Spinal cord (tissue), 10 donors: ENCODE data around the gene SERPINE1. TPM values are rescaled to one million over a fixed set of nuclear protein-coding genes. Genes with fewer than 3 reads are reported as not detected.
A peak's percentile ranks its signal among the peaks of the same experiment; 100 is the strongest.
"Not testable (repeated sequence)": the region's sequence is repeated elsewhere in the genome, so short reads cannot be mapped to it uniquely, and the experiment has no call there.

Experiments used
- DNase-seq, 6 donors: peaks; one replicate each; pipeline versions ENCODE4 v3.0.0 to v3.0.0-alpha.2; 2013 to 2015; ENCODE audit warnings: low spot score in 6 of 6, low read depth in 4 of 6
- H3K27ac ChIP-seq: one replicate; pipeline ENCODE4 v1.5.1; 2013; ENCODE audit warnings: low read depth, low read length, control low read depth
- H3K27me3 ChIP-seq: one replicate; pipeline ENCODE4 v1.6.1; 2013; ENCODE audit warnings: low read length; ENCODE audit not compliant: control insufficient read depth, insufficient read depth
- H3K36me3 ChIP-seq: one replicate; pipeline ENCODE4 v1.6.1; 2013; ENCODE audit warnings: low read length; ENCODE audit not compliant: control insufficient read depth, insufficient read depth
- H3K4me1 ChIP-seq: one replicate; pipeline ENCODE4 v1.6.1; 2013; ENCODE audit warnings: low read length; ENCODE audit not compliant: control insufficient read depth, insufficient read depth
- H3K4me3 ChIP-seq: one replicate; pipeline ENCODE4 v1.5.1; 2013; ENCODE audit warnings: low read depth, low read length, control low read depth
- H3K9me3 ChIP-seq: one replicate; pipeline ENCODE4 v1.6.1; 2013; ENCODE audit warnings: low read length; ENCODE audit not compliant: control insufficient read depth, insufficient read depth
- WGBS: methylation state at CpG from one replicate; pipeline ENCODE4 v1.1.5; 2013; ENCODE audit warnings: missing lambda C conversion rate; ENCODE audit not compliant: insufficient coverage; 5-methylcytosine and 5-hydroxymethylcytosine counted together
- polyA plus RNA-seq, 2 donors: library from polyadenylated mRNA; unstranded; fragments of 120-200 nt; gene quantifications; one replicate each; pipeline ENCODE4 v1.2.1, GENCODE V29; 2013; ENCODE audit not compliant: insufficient read length in 2 of 2
- total RNA-seq, 2 donors: library from RNA; depleted of rRNA in 1 of 2; stranded (reverse); fragments of 120-200 nt in 1 of 2; fragments of >200 nt in 1 of 2; gene quantifications; one replicate each; pipeline versions ENCODE4 v1.2.3 to v1.2.4, GENCODE V29; 2013 to 2014
- donor health status: healthy.

The SERPINE1 gene
- total and polyA plus RNA-seq, 4 donors = 1.9 to 4.8 (median 2.0) TPM

- DNase-seq = no peak
- Histone ChIP-seq H3K27ac (no peak overlapping the region), H3K4me3 (no peak overlapping the region), H3K4me1 (peaks cover 9% of the 10 kb centered on the region), H3K9me3 (no peaks in the 10 kb centered on the region), H3K27me3 (peaks cover 2% of the 10 kb centered on the region), H3K36me3 (no peaks in the 10 kb centered on the region)
- 67% methylated on average over 1 of the region's 4 CpGs for WGBS
Measured at GRCh38 chr7:101120315-101120714, 6.6 kb upstream of the SERPINE1 start.

- not testable (repeated sequence) for H3K9me3 ChIP-seq, H3K36me3 ChIP-seq, H3K27me3 ChIP-seq, H3K4me3 ChIP-seq, DNase-seq
- H3K4me1 ChIP-seq = peaks cover 16% of the 10 kb centered on the region
- WGBS = no CpG with 5 or more reads among the region's 9 CpGs
- peak overlapping the region; percentile 61 for H3K27ac ChIP-seq
Measured at GRCh38 chr7:101121631-101121990, 5.3 kb upstream of the SERPINE1 start.

DNA sequence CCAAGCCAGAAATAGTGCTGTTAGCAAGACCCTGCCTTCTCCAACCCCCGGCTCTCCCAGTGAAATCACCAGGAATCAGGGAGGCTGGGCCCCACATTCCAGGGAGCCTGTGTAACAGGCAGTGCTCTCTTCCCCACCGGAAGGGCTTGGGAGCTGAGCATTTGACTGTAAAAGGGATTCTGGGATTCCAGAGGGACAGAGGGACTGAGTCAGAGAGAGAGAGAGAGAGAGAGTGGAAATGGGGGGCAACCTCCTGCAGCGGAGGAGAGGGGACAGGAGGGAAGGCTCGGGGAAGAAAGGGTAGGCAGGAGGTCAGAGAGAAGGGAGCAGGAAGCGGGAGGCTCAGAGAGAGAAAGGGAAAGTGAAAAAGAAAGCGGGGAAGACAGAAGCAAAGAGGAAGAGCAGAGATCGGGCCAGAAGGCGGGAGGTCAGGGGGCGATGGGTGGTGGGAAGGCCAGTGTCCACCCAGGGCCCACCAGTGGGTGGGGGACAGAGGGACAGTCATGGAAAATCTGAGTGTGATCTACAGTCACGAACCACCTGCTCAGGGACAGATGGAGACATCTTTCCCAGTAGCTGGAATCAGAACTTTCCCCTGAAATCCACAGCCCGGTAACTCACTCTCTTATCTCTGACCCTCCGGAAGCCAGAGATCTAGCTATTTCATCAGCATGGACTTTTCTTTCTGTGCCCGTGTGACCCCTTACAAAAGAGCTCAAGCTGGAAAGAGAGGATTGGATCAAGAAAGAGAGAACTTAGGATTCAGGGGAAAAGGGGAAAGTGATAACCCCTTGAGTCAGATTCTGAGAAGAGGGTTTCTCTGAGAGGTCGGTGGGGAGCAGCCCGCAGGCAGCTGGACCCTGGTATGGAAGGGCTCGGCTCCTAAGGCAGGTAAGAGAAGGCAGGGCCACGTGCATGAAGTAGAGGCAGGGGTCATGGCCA lies 4.6 kb upstream of the SERPINE1 start:
- Histone ChIP-seq H3K27me3 (peaks cover 2% of the 10 kb centered on the region), H3K36me3 (no peaks in the 10 kb centered on the region), H3K27ac (peak overlapping the region; percentile 61), H3K4me1 (peaks cover 22% of the 10 kb centered on the region), H3K9me3 (no peaks in the 10 kb centered on the region), H3K4me3 (peak overlapping the region; percentile 2)
- DNase-seq = peak in 1 of 6 donors; percentile 66
- 50% methylated on average over 16 of the region's 17 CpGs for WGBS

- Histone ChIP-seq H3K9me3 (no peaks in the 10 kb centered on the region), H3K36me3 (no peaks in the 10 kb centered on the region), H3K27me3 (peaks cover 3% of the 10 kb centered on the region), H3K4me3 (no peak overlapping the region), H3K27ac (no peak overlapping the region), H3K4me1 (peaks cover 27% of the 10 kb centered on the region)
- no peak for DNase-seq
- 88% methylated on average over 6 of the region's 11 CpGs for WGBS
Measured at GRCh38 chr7:101122933-101123702, 3.8 kb upstream of the SERPINE1 start.

- DNase-seq = no peak
- Histone ChIP-seq H3K36me3 (no peaks in the 10 kb centered on the region), H3K4me1 (peaks cover 27% of the 10 kb centered on the region), H3K27me3 (peaks cover 4% of the 10 kb centered on the region), H3K27ac (no peak overlapping the region), H3K4me3 (no peak overlapping the region), H3K9me3 (no peaks in the 10 kb centered on the region)
- 100% methylated on average over 1 of the region's 3 CpGs for WGBS
Measured at GRCh38 chr7:101123703-101124068, 3.2 kb upstream of the SERPINE1 start.

DNA sequence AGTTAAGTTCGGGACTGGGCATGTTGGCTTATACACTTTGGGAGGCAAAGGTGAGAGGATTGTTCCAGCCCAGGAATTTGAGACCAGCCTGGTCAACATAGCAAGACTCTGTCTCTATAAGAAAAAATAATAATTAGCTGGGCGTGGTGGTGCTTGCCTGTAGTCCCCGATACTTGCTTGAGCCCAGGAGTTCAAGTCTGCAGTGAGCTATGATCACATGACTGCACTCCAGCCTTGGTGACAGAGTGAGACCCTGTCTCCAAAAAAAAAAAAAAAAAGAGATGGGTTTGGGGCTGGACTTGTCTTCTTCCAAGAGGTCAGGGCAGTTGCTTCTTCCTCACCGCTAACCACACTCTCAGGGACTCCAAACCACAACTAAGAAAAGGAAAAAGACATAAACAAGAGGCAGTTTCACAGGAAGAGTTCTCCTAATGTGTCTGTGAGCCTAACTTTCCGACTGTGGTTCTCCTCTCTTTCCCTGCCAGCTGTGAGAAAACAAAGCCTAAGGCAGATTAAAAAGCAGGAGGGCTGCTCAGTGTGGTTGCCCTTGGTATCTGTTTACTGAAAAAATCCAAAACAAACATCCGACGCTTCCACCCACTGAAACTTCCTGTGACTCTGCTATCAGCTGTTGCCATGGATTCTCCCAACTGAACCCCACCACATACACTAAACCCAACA lies 2.4 kb upstream of the SERPINE1 start:
- Histone ChIP-seq H3K9me3 (no peaks in the 10 kb centered on the region), H3K4me1 (peaks cover 27% of the 10 kb centered on the region), H3K36me3 (no peaks in the 10 kb centered on the region), H3K4me3 (no peak overlapping the region), H3K27me3 (peaks cover 4% of the 10 kb centered on the region), H3K27ac (peak overlapping the region; percentile 17)
- WGBS = 61% methylated on average over 4 of the region's 7 CpGs
- DNase-seq = peak in 1 of 6 donors; percentile 41

- no peaks in the 10 kb centered on the region for H3K9me3 ChIP-seq
- peaks cover 4% of the 10 kb centered on the region for H3K27me3 ChIP-seq
- peak overlapping the region; percentile 73 for H3K27ac ChIP-seq
- DNase-seq = peak in 2 of 6 donors; percentile 36 to 66
- 23% methylated on average over 11 of the region's 15 CpGs for WGBS
- peaks cover 24% of the 10 kb centered on the region for H3K4me1 ChIP-seq
- H3K36me3 ChIP-seq = no peaks in the 10 kb centered on the region
- H3K4me3 ChIP-seq = no peak overlapping the region
Measured at GRCh38 chr7:101125989-101126650, 784 bp upstream of the SERPINE1 start.

DNA sequence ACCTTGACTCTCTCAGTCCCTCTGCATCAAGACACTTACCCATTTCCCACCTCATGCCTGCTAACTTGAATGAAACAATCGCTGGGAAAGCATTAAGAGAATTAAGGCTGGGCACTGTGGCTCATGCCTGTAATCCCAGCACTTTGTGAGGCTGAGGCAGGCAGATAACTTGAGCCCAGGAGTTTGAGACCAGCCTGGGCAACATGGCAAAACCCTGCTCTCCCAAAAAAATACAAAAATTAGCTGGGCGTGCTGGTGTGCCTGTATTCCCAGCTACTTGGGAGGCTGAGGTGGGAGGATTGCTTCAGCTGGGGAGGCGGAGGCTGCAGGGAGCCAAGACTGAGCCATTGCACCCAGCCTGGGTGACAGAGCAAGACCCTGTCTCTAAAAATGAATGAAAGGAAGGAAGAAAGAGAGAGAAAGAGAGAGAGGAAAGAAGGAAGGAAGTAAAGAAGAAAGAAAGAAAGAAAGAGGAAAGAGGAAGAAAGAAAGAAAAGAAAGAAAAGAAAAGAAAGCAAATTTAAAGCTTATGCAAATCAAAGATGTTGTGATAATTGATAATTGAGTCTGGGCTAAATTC lies 646 bp downstream of the SERPINE1 start:
- no peak overlapping the region for H3K4me3 ChIP-seq
- no peaks in the 10 kb centered on the region for H3K9me3 ChIP-seq
- no peaks in the 10 kb centered on the region for H3K36me3 ChIP-seq
- H3K27me3 ChIP-seq = peaks cover 6% of the 10 kb centered on the region
- H3K4me1 ChIP-seq = peaks cover 21% of the 10 kb centered on the region
- H3K27ac ChIP-seq = no peak overlapping the region
- no peak for DNase-seq
- 75% methylated on average over 2 of the region's 3 CpGs for WGBS
